G401 (cell line): Measurements from ENCODE around the gene KIF15. TPM values are rescaled to one million over a fixed set of nuclear protein-coding genes. Genes with fewer than 3 reads are reported as not detected.
"Not testable (repeated sequence)": the region's sequence is repeated elsewhere in the genome, so short reads cannot be mapped to it uniquely, and the experiment has no call there.

Source experiments
- DNase-seq: peaks from one replicate; pipeline ENCODE4 v3.0.0-alpha.2; 2015; ENCODE audit warnings: low spot score
- in situ Hi-C: cut with HindIII; loops from 2 replicates; pipeline ENCODE4 v1.10.0; 2016; ENCODE audit warnings: low sequenced_read_pairs, mixed read lengths
- total RNA-seq: library from RNA; depleted of rRNA; stranded (reverse); fragments of >200 nt; shearing (Covaris generic); gene quantifications from 2 replicates; pipeline ENCODE4 v1.2.3, GENCODE V29; 2014

KIF15 gene
- total RNA-seq, 1 experiment from 2014 or later: 16.0 TPM

GRCh38 chr3:44805960-44806359 is 44.4 kb downstream of the KIF15 start:
- in situ Hi-C loops: no loop called here
- DNase-seq: no peak

DNA sequence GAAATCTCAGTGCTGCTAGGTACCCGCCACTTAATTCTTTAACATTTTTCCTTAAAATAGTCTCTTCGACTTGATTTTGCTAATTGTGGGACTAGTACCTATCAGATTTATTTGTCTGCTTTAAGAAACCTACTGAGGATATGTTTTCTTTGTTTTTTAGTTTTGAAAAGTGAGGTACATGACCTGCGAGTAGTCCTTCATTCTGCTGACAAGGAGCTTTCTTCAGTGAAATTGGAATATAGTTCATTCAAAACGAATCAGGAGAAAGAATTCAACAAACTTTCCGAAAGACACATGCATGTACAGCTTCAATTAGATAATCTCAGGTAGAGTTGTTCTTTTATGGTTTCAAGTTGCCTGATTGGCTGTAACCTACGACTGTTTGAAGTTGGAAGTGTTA is 53.2 kb downstream of the KIF15 start:
- in situ Hi-C loops: no loop called here
- no peak for DNase-seq

GRCh38 chr3:44816334-44816733 is 54.7 kb downstream of the KIF15 start:
- DNase-seq, in situ Hi-C loops: not testable (repeated sequence)

GRCh38 chr3:44821206-44821605 is 59.6 kb downstream of the KIF15 start:
- in situ Hi-C loops: not testable (repeated sequence)

GRCh38 chr3:44825264-44825925 is 63.8 kb downstream of the KIF15 start:
- DNase-seq: no peak
- in situ Hi-C loops: no loop called here

More at GRCh38 chr3:44821206-44821605, 59.6 kb downstream of the KIF15 start:
- DNase-seq: not testable (repeated sequence)

DNA sequence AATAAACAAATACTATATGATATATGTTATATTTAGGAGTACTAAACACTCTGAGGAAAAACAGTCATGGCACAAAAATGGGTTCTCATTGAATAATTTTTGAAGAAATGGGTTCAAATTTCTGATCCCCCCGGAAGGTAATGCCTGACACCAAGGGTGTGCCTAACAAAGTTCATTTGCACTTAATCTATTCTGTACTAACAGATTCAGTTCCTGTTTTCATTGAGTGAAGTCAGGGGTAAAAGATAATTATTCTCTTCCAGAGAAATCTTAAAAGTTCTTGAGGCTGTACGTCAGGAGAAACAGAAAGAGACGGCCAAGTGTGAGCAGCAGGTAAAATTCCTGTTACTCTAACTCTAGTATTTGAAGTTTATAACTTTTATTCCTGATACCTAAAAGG is 65.6 kb downstream of the KIF15 start:
- in situ Hi-C loops: no loop called here
- no peak for DNase-seq

GRCh38 chr3:44831232-44831631 is 69.6 kb downstream of the KIF15 start:
- DNase-seq: no peak
- in situ Hi-C loops: no loop called here

DNA sequence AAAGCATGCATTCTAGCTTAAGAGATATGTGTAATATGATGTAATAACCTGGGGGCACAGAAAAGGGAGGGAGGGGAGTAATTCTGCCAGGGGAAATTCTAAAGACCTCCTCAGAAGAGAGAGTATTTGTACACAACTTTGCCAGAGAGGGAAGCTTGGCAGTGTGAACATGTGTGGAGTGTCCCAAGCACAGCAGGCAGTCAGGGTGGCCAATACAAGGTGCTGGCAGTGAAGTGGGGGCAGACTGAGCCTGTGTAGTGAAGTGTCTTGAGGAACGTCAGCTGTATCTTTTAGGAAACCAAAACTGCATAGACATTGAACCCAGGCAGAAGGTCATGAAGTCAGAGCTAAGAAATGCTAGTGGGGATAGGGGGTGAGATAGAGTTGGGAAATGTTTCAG is 70.4 kb downstream of the KIF15 start:
- in situ Hi-C loops: no loop called here
- no peak for DNase-seq

GRCh38 chr3:44832965-44833364 is 71.4 kb downstream of the KIF15 start:
- DNase-seq: no peak
- in situ Hi-C loops: no loop called here

- no peak for DNase-seq
- in situ Hi-C loops: no loop called here
These were observed 71.8 kb downstream of the KIF15 start for GRCh38 chr3:44833394-44833793.

- in situ Hi-C loops: no loop called here
- DNase-seq: no peak
These were observed 74.1 kb downstream of the KIF15 start for GRCh38 chr3:44835684-44836083.

- DNase-seq: peak; percentile 62
- in situ Hi-C loops: no loop called here
These were observed 80.8 kb downstream of the KIF15 start for GRCh38 chr3:44842376-44842775.

DNA sequence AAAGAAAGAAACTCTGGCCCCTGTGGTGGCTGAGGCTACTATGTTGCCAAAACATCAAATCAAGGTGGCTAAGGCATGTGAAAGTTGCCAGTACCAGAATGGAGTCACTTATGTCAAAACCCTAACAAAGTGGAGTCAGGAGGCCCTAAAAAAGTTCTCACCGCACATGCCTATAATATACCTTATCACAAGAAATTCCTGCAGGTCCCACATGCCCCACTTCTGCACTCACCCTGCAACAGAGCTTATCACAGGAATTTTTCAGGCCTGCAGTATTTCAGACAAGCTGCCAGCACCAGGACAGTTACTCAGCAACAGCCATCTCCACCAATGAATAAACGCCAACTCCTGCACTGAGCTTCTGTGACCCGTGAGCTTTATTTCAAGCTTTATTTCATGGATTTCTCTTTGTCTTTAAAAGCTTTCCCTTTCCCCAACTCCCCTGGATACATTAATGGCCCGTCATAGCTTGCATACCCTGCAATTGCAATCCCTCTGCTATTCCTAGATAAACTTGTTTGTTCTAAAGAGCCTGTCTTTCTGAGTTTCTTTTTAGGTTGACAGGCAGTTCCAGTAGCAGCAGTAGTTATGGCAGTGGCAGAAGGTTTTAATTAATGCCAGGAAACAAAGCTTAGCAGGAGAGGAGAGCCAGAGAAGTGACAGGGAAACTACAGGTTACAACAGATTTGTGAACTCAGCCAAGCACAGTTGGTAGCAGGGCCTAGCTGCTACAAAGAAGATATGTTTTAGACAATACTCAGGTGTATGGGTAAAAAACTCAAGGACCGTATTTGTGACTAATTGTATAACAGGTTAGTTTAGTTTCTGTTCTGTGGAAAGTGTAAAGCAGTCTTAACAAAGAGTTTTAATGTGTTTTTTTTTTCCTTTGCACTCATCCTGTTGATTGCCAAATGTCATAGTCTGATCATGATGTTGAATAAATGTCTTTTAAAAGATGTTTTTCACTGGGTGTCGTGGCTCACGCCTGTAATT is 84.2 kb downstream of the KIF15 start:
- in situ Hi-C loops: no loop called here

DNA sequence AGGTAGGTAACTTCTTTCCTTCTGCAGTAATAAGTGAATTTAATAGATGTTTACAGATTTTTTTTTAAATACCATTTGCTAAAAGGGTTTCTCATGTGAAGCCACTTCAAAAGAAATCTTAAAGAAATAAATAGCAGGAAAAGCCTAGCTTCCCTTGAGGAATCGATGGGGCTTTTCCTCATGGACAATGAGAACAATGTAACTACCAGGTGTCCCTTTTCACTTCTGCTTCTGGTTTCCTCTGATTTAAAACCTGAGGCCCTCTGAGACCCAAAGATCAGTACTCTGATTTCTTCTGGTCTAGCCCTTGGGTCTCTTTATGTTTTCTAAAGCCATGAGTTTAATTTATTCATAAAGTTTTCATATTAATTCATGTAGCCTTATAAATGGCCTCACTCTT is 87.0 kb downstream of the KIF15 start:
- no peak for DNase-seq
- in situ Hi-C loops: no loop called here

More for the DNA sequence above, 84.2 kb downstream of the KIF15 start:
- peak; percentile 86 for DNase-seq

DNA sequence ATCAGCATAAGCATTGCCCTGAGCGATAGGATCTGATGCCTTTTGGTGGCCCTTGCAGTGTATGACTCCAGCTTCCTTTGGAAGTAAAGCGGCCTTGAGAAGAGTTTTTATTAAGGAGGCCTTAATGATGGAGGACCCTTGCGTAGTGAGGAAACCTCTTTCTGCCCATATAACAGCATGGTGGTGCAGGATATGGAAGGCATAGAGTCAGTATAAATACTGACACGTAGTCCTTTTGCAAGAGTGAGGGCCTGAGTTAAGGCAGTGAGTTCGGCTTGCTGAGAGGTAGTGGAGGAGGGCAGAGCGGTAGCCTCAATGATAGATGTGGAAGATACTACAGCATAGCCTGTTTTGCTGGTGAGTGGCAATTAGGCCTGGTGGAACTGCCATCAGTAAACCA is 95.1 kb downstream of the KIF15 start:
- DNase-seq, in situ Hi-C loops: not testable (repeated sequence)

- DNase-seq: no peak
- in situ Hi-C loops: no loop called here
These were observed 98.5 kb downstream of the KIF15 start for GRCh38 chr3:44860117-44860516.

DNA sequence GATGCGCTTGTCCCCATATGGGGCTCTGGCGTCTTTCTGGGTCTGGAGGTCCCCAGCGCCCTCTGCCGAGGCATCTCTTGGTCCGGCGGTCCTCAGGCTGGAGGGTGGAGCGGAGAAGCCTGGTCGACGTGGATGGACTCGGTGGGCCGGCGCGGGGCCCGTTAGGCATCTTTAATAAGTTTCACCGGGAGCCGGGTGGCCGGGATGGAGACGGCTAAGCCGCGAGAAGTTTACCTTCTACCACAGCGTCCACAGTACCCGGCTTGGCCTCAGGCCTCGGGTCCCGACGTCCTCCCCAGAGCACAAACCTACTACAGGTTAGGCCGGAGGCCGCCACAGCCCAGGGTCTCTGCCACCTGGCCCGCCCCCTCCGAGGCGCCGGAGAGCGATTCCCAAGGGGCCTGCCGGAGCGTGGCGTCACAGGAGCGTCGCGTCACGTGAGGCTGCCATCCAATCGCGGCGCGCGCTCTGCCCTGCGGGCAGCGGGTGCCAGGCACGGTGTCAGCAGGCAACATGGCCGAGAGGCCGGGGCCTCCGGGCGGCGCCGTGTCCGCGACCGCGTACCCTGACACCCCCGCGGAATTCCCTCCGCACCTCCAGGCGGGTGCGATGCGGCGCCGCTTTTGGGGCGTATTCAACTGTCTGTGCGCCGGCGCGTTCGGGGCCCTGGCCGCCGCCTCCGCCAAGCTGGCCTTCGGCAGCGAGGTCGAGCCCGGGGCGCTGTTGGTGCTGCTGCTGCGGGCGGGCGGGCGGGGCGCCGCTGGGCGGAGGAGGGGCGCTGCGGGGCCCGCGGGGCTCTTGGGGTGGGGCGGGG is 100.0 kb downstream of the KIF15 start, which contains the start of gene TMEM42:
Gene TMEM42, plus strand, starts transcription at position 501 of the 814 bp plus-strand sequence. Its CDS starts 13 bp downstream, at position 514.
- peak; percentile 88 for DNase-seq
- in situ Hi-C loops: no loop called here

DNA sequence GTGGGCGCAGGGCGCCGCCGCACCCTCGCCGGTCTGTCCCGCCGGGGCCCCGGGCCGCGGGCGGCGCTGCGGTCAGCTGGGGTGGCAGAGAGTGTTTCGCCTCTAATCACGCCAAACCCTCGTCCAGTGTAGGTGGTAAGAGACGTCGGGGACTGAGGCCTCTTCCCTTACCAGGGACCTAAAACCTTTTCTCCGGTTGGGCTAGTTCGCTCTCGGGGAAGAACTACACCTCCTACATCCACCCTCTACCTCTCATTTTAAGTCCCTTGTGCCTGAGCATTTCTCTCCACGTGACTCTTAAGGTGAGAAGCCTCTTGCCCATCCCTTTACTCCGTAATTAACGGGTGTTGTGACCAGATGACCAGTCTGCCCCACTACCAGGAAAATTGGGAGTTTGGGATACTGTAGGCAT is 100.6 kb downstream of the KIF15 start:
- peak; percentile 59 for DNase-seq
- in situ Hi-C loops: no loop called here

GRCh38 chr3:44865272-44866035 is 103.9 kb downstream of the KIF15 start:
- no peak for DNase-seq
- in situ Hi-C loops: no loop called here
